DMS79 (cell line): ENCODE data around the gene PSMD9.
"Not testable (repeated sequence)": the region's sequence is repeated elsewhere in the genome, so short reads cannot be mapped to it uniquely, and the experiment has no call there.

Experiments
- DNase-seq: peaks from one replicate; lab custom pipeline; 2025; lab: John Stamatoyannopoulos, UW

PSMD9 gene

DNA sequence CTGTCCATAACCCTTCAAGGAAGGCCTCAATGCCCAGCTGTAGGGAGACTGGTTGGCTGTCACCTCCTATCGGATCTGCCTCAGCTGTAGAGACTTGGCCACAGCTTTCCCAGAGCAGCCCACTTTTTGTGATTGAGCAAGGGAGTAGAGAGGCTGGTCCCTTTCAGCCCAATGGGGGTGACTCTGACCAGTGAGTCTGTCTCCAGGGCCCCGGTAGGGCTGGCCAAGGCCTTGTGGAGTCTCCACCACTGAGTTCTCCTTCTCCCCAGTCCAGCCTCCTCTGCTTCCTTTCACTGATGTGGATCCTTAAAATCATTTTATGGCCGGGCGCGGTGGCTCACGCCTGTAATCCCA lies 15.4 kb upstream of the PSMD9 start:
- DNase-seq: no peak

DNA sequence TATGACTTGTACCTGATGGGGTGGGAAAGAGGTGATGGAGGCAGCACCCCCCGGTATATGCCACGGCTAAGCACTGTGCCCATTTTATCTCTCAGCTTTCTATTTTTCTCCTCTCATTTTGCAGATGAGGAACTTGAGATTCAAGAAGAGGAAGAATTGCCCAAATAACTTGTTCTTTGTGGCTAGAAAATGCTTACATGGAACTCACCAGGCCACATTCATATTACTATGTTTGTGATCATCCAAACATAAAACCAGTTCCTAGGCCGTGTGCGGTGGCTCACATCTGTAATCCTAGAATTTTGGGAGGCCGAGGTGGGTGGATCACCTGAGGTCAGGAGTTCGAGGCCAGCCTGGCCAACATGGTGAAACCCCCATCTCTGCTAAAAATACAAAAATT lies 14.5 kb upstream of the PSMD9 start:
- no peak for DNase-seq

DNA sequence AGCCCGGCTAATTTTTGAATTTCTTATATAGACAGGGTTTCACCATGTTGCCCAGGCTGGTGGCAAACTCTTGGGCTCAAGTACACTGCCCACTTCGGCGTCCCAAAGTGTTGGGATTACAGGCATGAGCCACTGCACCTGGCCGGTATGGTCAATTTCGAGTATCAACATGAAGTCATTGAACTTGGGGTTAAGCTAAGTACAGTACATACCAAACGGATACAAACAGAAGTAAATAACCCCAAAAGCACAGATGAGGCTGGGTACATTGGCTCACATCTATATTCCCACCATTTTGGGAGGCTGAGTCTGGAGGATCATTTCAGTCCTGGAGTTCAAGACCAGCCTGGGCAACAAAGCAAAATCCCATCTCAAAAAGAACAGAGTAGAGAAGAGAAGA lies 13.0 kb upstream of the PSMD9 start:
- DNase-seq: no peak

DNA sequence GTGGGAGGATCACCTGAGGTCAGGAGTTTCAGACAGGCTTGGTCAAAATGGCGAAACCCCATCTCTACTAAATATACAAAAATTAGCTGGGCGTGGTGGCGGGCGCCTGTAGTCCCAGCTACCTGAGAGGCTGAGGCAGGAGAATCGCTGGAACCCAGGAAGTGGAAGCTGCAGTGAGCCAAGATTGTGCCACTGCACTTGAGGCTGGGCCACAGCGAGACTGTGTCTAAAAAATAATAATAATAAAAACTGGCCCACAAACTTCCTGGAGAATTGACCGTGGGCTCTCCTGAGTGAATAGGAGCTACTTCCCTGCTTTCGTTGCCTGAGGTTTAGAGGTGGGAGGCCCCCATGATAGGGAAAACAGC lies 12.5 kb upstream of the PSMD9 start:
- not testable (repeated sequence) for DNase-seq

DNA sequence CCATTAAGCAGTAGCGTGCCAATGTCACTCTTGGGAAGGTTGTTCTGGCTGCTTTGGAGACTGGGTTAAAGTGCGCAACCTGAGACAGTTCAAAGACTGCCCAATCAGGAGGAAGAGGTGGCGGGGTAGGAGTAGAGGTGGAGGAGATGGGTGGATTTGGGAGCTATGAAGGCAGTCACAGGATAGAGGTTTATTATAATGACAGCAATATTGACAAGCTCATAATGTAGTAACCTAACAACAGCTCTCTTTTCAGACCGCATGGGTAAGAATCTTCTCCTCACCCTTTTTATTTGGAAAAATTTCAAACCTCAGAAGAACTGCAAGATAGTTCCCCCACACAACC lies 5.3 kb upstream of the PSMD9 start:
- no peak for DNase-seq

DNA sequence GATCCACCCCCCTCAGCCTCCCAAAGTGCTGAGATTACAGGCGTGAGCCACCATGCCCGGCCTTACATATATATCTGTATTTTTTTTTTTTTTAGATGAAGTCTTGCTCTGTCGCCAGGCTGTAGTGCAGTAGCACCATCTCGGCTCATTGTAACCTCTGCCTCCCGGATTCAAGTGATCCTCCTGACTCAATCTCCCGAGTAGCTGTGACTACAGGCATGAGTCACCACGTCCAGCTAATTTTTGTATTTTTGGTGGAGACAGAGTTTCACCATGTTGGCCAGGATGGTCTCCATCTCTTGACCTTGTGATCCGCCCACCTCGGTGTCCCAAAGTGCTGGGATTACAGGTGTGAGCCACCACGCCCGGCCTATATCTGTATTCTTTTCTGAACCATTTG lies 3.5 kb upstream of the PSMD9 start:
- not testable (repeated sequence) for DNase-seq

DNA sequence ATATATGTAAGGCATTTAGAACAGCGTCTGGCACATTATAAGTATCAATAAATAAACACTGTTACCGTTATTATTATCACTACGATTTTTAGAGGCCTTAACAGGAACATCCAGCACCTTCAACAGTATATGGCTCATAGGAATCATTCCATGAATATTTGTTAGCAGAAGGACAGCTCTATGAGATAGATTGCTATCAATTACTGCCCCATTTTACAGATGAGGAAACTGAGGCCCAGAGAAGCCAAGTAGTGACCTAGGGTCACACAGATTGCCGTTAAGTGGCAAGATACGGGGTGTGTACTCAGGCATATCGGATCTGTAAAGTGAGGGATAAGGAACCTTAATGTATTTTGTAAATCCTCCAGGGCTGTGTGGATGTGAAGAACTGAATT lies 510 bp upstream of the PSMD9 start:
- no peak for DNase-seq

DNA sequence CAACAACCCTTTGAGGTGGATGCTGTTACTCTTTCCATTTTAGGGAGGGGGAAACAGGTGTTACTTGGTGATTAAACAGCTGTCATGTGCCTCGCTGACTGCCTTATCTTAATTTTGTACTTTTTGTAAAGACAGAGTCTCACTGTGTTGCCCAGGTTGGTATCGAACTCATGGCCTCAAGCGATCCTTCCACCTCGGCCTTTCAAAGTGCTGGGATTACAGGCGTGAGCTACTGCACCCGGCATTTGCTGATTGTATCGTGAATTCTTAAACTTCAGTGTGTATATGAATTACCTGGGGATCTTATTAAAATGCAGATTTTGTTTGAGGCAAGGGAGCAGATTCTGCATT lies 659 bp downstream of the PSMD9 start:
- DNase-seq: no peak

DNA sequence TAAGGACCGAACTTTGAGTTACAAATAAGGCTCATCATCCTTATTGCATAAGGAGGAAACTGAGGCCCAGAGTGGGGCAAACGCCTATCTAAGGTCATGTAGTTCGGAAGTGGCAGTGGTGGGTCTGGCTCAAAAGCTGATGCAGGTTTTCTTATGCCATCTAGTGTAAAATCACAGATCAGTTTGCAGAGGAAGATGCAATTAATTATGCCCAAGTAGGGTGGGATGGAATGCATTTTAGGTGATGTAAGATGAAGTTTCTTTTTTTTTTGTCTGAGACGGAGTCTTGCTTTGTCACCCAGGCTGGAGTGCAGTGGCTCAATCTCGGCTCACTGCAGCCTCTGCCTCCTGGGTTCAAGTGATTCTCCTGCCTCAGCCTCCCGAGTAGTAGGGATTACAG lies 1.1 kb downstream of the PSMD9 start:
- DNase-seq: not testable (repeated sequence)

DNA sequence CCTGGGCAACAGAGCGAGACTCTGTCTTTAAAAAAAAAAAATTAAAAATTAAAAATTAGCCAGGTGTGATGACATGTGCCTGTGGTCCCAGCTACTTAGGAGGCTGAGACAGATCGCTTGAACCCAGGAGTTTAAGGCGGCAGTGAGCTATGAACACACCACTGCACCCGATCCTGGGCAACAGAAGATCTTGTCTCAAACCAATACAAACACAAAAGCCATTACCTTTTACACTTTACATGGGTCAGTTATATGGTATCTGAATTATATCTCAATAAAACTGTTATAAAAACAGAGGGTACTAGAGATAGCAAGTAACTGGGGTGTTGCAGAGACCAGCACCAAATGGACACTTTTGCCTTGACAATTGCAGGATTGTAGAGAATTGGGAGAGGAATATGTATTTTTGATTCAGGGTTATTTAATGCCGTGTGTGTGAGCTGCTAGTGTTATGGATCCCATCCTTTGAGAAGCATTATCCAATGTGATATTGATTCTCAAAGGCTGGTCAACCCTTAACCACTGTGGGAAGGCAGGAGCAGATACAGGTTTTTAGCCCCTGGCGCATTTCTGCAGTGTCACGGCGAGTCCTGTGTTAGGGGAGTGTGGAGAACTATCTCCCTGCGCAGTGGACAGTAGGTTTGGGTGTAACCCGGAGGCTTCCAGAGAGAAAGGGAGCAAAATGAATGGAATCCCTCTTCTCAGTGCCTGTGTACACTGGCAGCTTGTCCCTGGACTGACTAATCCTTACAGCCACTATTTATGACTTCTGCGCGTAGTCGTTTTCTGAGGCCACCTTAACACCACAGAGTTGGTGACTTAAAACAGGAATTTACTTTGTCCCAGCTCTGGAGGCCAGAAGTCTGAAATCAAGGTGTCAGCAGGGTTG lies 4.3 kb downstream of the PSMD9 start:
- no peak for DNase-seq

DNA sequence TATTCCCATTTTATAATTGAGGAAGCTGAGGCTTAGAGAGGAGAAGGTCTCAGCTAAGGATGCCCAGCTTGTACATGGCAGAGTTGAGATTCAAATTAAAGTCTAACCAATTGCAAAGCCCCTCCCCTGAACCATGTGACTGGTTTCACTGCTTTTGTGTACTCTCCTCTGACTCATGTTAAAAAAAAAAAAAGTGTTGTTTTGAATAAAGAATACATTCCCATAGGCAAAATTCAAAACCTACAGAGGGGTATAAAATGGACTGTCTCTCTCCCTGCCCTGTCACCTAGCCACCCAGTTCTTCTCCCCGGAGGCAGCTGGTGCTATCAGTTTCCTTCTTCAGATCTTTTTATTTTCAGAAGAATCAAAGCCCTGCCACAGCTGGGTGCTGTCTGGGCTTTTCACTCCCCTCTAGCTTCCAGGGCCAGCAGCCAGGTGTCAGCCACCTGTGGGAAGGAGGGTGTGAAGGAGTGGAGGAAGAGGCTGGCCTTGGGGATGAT lies 5.4 kb downstream of the PSMD9 start:
- peak; percentile 35 for DNase-seq

DNA sequence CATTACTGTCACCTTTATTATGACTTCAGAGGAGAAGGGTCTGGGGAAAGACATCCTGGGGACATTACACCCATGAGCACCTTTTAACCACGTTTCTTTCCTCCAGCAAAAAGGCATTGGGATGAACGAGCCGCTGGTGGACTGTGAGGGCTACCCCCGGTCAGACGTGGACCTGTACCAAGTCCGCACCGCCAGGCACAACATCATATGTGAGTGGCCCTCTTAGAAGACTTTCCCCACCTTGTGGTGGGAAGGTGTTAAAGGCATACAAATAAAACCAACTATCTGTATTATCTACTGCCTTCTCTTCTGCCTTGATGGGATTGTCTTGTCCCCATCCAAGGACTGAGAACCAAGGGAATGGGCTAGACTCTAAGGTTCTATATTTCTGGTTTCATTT lies 6.0 kb downstream of the PSMD9 start:
- no peak for DNase-seq

DNA sequence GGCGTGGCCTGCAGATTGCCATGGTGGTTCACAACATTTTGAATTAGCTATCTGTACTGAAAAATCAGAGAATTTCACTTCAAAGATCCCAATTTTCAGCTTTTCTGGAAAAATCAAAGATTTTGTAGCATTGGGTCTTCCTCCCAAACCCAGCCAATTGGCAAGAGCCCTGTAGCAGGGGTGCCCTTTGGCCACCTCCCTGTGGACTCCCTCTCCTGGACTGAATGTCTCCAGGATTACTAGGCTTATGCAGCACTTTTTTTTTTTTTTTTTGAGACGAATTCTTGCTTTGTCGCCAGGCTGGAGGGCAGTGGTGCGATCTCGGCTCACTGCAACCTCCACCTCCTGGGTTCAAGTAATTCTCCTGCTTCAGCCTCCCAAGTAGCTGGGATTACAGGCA lies 9.7 kb downstream of the PSMD9 start:
- no peak for DNase-seq

DNA sequence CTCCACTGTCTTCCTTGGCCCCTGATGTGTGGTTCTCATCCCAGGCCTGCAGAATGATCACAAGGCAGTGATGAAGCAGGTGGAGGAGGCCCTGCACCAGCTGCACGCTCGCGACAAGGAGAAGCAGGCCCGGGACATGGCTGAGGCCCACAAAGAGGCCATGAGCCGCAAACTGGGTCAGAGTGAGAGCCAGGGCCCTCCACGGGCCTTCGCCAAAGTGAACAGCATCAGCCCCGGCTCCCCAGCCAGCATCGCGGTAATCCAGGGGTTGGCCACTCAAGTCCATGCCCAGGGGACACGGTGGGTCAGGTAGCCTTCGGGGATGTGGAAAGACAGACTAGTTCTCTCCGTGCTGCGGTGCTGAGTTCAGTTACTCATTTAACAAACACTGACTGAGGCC lies 11.0 kb downstream of the PSMD9 start:
- peak; percentile 47 for DNase-seq

DNA sequence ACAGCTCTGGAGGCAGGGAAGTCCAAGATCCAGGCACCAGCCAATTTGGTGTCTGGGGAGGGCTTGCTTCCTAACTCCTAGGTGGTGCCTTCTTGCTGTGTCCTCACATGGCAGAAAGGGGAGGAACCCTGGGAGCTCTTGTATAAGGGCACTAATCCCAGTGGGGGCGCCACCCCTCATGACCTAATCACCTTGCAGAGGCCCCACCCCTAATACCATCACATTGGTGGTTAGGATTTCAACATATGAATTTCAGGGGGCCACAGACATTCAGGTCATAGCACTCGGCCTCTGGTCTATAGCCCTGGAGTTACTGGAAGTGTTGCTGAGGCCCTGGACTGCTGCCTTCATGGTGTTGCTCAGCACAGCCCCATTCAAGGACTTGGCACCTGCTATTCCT lies 14.6 kb downstream of the PSMD9 start:
- no peak for DNase-seq

DNA sequence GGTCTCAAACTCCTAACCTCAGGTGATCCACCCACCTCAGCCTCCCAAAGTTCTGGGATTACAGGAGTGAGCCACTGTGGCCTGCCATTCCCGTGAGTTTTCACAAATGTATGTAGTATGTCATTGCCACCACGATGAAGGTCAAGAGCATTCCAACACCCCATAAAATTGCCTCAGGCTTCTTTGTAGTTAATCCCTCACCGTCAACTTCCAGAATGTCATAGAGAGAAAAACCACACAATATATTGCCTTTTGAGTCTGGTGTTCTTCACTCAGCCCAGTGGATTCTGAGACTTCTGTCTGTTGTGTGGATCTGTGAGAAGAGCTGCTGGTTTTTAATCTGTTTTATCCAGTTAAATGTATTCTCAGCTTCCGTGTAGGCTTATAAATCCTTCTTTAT lies 17.2 kb downstream of the PSMD9 start:
- no peak for DNase-seq

DNA sequence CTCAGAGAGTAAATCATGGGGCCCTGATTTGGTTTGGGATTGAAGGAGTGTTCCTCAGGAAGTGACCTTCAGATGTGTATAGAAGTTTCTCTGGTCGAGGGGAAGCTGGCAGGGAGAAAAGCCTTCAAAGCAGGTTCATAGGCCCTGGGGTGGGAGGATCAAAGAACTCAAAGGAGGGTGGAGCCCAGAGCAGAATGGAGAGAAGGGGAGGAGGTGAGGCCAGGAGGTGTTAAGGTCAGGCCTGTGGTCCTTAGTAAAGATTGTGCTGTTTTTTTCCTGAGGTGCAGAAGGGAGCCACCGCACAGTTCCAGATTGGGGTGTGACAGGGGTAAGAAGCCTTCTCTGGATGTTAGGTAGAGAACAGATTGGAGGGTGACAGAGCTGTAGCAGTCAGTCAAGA lies 20.1 kb downstream of the PSMD9 start:
- DNase-seq: no peak

DNA sequence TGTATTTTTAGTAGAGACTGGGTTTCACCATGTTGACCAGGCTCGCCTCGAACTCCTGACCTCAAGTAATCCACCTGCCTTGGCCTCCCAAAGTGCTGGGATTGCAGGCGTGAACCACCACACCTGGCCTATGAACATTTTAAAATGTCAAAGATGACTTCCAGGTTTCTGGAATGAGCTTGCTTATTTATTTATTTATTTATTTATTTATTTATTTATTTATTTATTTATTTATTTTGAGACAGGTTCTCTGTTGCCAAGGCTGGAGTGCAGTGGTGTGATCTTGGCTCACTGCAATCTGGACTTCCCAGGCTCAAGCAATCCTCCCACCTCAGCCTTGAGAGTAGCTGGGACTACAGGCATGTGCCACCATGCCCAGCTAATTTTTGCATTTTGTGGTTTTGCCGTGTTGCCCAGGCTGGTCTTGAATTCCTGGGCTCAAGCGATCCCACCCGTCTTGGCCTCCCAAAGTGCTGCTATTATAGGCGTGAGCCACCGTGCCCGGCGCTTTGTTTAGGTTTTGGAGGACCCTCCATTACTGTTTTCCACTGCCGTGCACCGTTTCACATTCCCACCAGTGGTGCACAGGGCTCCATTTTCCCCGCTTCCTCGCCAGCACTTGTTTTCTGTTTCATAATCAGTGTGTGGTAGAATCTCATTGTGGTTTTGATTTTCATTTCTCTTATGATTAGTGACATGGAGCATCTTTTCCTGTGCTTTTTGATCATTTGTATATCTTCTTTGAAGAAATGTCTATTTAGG lies 23.4 kb downstream of the PSMD9 start:
- DNase-seq: peak; percentile 45

DNA sequence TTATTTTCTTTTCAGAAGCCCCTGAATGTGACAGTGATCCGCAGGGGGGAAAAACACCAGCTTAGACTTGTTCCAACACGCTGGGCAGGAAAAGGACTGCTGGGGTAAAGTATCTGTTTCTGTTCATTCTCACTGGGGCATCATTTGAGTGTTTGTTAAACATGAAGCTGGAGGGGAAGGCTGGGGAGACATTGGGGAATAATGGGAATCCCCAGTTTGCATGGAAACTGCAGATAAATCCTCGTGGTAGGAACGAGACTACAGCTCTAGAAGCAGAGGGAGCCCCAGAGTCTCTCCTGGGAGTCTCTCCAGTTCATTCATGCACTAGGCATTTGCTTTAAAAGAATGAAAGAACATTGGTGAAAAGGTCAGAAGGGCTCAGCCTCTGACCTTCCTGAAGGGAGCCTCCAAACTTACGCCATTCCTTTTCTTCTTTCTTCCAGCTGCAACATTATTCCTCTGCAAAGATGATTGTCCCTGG lies 27.3 kb downstream of the PSMD9 start:
- DNase-seq: peak; percentile 38

DNA sequence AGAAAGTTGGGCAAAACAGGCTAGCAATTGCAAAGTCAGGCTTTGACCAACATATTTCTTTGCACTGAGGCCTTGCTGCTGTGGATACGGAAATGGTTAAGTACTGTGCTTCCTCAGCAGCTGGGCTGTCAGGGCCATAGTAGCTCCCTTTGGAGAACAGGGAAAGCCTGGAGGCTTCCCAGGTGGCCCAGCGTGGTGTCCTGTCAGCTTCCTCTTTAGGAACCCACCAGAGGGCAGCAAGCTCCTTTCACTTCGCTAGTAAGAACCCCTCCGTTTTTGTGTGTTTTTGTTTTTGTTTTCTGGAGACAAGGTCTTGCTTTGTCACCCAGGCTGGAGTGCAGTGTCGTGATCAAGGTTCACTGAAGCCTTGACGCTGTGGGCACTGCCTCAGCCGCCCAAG lies 28.1 kb downstream of the PSMD9 start:
- no peak for DNase-seq

DNA sequence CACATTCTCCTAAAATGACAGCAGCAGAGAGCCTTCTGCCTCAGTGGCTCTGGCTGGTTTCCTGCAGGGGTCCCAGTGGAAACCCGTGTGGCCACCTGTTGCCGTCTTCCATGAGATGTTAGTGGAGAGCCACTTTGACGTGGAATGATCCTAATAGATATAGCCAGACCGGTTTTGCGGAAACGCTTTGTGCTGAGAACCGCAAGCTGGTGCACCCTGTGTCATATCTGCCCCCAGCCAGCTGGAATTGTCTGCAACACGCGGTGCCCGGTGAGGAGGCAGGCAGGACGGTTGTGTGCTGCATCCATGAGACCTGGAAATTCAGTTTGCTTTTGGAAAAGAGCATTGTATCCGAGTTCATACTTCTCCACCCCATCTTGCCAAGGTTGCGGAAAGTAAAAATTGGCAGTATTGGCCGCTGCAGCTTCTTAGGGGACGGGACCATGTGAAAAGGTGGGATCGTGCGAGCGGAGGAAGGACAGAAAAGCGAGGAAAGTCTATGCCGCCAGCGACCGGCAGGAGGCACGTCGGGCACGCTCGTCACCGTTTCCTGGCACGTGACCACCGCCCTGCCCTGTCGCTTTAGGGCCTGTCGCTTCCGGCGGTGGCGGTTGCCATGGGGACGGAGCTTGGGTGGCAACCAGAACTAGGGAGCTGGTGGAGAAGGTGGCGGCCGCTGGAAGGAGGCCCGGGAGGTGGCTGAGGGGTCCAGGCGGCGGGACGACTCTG lies 29.5 kb downstream of the PSMD9 start, which contains the start of gene CFAP251:
Gene CFAP251, plus strand, starts transcription at position 643 of the 729 bp plus-strand sequence. CDS start 2,714 bp downstream, outside the sequence.
- peak; percentile 71 for DNase-seq

DNA sequence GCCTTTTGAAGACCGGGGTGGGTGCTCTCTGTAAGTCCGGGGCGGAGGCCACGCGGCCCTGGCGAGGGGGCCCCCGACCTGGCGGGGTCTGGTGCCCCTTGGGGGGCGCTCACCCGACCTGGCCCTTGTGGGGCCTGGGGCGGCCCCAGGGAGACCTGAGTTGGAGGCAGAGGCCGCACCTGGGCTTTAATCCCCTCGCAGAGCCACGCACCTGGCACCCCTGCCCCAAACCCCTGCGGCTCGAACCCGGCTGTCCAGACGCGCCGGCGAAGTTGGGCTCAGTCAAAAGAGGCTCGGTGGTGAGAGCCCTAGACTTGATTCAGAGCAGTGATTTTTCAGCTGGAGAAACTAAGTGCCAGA lies 30.1 kb downstream of the PSMD9 start:
- DNase-seq: no peak

DNA sequence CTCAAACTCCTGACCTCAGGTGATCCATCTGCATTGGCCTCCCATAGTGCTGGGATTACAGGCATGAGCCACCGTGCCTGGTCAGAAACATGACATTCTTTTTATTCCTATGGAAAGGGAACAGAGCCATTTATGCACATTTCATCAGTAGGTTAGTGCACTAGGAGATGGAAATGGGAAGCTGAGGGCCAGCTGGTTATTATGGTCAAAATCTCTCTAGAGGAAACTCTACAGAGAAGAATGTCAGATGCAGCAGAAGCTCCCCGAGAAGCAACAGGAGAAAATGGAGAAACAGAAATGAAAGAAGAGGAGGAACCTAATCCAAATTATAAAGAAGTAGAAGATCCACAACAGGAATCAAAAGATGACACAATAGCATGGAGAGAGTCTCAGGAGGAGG lies 32.5 kb downstream of the PSMD9 start:
- DNase-seq: no peak
